Muscle layer of colon (tissue), 2 donors: Measurements from ENCODE around the gene DOK7.

Experiments used
- H3K27ac ChIP-seq: one replicate; pipeline ENCODE4 v1.7.0; 2013; ENCODE audit warnings: low read depth, mild to moderate bottlenecking, low read length, moderate library complexity
- H3K27me3 ChIP-seq, 2 donors: one replicate each; pipeline ENCODE4 v1.7.0; 2013; ENCODE audit warnings: low read length in 2 of 2, mild to moderate bottlenecking in 2 of 2; ENCODE audit not compliant: insufficient read depth in 2 of 2, control insufficient read depth in 1 of 2
- H3K36me3 ChIP-seq: one replicate; pipeline ENCODE4 v1.7.0; 2013; ENCODE audit warnings: mild to moderate bottlenecking, low read length; ENCODE audit not compliant: insufficient read depth
- H3K4me1 ChIP-seq: one replicate; pipeline ENCODE4 v1.7.0; 2013; ENCODE audit warnings: mild to moderate bottlenecking, low read length; ENCODE audit not compliant: insufficient read depth
- H3K4me3 ChIP-seq, 2 donors: one replicate each; pipeline ENCODE4 v1.7.0; 2013; ENCODE audit warnings: low read length in 2 of 2, low read depth in 1 of 2, mild to moderate bottlenecking in 1 of 2, moderate library complexity in 1 of 2
- H3K9ac ChIP-seq: one replicate; pipeline ENCODE4 v1.7.0; 2013; ENCODE audit warnings: low read length
- H3K9me3 ChIP-seq: one replicate; pipeline ENCODE4 v1.7.0; 2013; ENCODE audit warnings: mild to moderate bottlenecking, low read length
- donor health status: abdominal sarcoma.
- donor health status: Adenocarcinoma of cecum.

DOK7 gene

DNA sequence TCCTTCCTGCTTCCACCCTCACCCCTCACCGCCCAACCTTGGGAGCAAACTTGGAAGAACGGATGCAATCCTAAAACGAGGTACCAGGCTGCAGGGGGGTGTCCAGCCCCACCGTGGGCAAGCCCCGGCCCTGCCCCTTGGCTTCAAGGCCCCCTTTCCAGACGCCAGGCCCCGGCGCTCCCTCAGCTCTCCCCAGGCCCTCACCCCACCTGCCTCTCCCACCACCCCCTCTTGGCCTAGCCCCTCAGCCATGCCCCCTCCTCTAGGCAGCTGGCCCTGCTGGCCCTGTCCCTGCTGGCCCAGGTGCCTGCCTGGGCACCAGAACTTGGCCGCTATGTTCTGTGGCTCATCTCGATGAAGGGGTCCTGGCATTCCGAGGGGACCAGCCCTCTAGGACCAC, 35.3 kb downstream of the DOK7 start:
- H3K9me3 ChIP-seq, result no peaks in the 10 kb centered on the region
- no peaks in the 10 kb centered on the region for H3K4me1 ChIP-seq
- H3K4me3 ChIP-seq, result no peak overlapping the region
- peaks cover 0 to 33% of the 10 kb centered on the region in 2 donors for H3K27me3 ChIP-seq
- H3K36me3 ChIP-seq, result peaks cover under 1% of the 10 kb centered on the region
- H3K9ac ChIP-seq, result no peak overlapping the region
- H3K27ac ChIP-seq, result no peak overlapping the region

DNA sequence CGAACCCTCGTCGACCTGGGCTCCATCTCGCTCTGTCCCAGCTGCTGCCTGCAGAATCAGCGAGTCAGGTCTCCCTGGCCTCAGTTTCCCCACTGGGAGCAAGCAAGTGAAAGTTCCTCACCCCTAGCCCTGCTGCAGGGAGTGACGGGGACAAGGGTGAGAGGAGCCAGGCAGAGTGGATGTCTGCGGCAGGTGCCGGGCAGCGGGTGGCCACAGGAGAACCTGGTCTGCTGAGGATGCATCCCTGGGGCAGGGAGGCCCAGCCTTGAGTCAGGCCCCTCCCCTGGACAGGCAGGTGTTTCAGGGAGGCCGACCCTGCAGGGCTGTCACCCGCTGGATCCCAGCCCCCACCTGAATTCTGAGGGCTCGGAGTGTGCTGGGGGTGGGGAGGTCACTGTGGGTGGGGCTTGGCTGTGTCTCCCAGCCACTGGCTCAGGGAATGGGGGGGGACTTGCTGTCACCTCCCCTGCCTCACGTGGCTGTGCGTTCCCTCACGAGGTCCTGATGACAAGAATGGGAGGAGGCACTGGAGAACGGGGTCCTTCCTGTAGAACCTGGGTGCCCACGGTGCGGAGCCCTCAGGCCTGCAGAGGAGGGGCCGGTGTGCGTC, 35.9 kb downstream of the DOK7 start:
- Histone ChIP-seq H3K27ac (no peak overlapping the region), H3K27me3 (peaks cover 0 to 27% of the 10 kb centered on the region in 2 donors), H3K9ac (no peak overlapping the region), H3K4me3 (no peak overlapping the region), H3K9me3 (no peaks in the 10 kb centered on the region), H3K36me3 (peaks cover 6% of the 10 kb centered on the region), H3K4me1 (no peaks in the 10 kb centered on the region)

DNA sequence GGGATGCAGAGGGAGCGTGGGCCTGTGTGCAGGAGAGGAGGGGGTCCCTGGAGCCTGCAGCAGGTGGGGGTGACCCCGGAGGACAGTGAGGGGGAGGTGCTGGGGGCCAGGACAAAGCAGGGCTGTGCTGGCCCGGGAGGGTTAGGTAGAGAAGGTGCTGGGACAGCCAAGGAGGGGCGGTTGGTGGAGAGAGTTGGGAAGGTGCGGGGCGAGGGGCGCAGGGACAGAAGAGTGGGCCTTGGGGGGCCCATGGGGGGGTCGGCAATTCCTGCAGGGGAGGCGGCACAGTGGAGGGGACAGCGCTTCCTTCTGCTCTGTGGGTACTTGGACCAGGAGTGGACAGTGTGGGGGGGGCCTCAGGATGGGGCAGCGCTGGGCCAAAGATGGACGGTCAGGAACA, 36.6 kb downstream of the DOK7 start:
- peaks cover 0 to 20% of the 10 kb centered on the region in 2 donors for H3K27me3 ChIP-seq
- no peaks in the 10 kb centered on the region for H3K9me3 ChIP-seq
- H3K4me1 ChIP-seq, result no peaks in the 10 kb centered on the region
- H3K4me3 ChIP-seq, result no peak overlapping the region
- H3K9ac ChIP-seq, result no peak overlapping the region
- H3K36me3 ChIP-seq, result peaks cover 7% of the 10 kb centered on the region
- no peak overlapping the region for H3K27ac ChIP-seq

- H3K4me3 ChIP-seq, result no peak overlapping the region
- peaks cover 7% of the 10 kb centered on the region for H3K36me3 ChIP-seq
- H3K4me1 ChIP-seq, result no peaks in the 10 kb centered on the region
Measured at GRCh38 chr4:3500111-3500510, 37.0 kb downstream of the DOK7 start.

GRCh38 chr4:3500634-3501101, 37.6 kb downstream of the DOK7 start:
- Histone ChIP-seq H3K27me3 (peaks cover 0 to 11% of the 10 kb centered on the region in 2 donors), H3K36me3 (peaks cover 8% of the 10 kb centered on the region), H3K4me1 (no peaks in the 10 kb centered on the region), H3K4me3 (no peak overlapping the region), H3K9ac (no peak overlapping the region), H3K27ac (no peak overlapping the region), H3K9me3 (no peaks in the 10 kb centered on the region)

More at GRCh38 chr4:3500111-3500510, 37.0 kb downstream of the DOK7 start:
- Histone ChIP-seq H3K27me3 (peaks cover 0 to 16% of the 10 kb centered on the region in 2 donors), H3K27ac (no peak overlapping the region), H3K9ac (no peak overlapping the region), H3K9me3 (no peaks in the 10 kb centered on the region)

DNA sequence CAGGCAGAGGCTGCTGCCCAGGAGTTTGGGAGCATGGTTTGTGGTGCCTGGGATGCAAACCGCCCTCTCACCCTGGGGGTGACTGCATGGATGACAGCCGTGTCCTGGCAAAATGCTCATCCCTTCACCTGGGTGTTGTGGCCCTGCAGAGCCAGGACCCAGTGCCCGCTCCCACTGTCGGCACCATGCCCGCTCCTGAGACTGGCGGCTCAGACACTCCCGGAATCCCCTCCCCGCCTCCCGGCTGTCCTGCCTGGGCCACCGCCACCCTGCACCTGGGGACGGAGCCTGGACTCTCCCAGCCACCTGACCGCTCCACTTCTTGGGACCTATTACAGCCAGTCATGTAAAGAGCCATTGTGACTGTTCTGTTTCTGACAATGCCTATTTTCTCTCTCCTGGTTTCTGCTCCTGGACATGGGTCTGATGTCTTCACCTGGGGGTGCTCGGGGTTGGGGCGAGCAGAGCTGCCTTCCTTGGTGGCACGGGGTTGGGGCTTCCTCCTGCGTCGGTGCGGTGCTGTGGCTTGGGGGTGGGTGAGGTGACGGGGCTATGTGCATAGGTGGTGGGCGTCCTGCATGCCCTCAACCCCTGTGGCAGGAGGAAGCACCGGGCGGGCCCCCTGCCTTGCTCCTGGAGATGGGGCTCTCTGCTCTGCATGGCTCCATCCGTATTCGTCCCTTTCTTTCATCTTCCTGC, 38.2 kb downstream of the DOK7 start:
- H3K27me3 ChIP-seq, result peaks cover 0 to 5% of the 10 kb centered on the region in 2 donors
- no peak overlapping the region for H3K4me3 ChIP-seq
- no peaks in the 10 kb centered on the region for H3K4me1 ChIP-seq
- H3K9ac ChIP-seq, result no peak overlapping the region
- H3K27ac ChIP-seq, result no peak overlapping the region
- no peaks in the 10 kb centered on the region for H3K9me3 ChIP-seq
- peaks cover 12% of the 10 kb centered on the region for H3K36me3 ChIP-seq

- no peaks in the 10 kb centered on the region for H3K9me3 ChIP-seq
- no peak overlapping the region for H3K4me3 ChIP-seq
- no peaks in the 10 kb centered on the region for H3K27me3 ChIP-seq
- no peak overlapping the region for H3K27ac ChIP-seq
- H3K4me1 ChIP-seq, result no peaks in the 10 kb centered on the region
- peaks cover 16% of the 10 kb centered on the region for H3K36me3 ChIP-seq
- H3K9ac ChIP-seq, result no peak overlapping the region
Measured at GRCh38 chr4:3501825-3502425, 38.8 kb downstream of the DOK7 start.

DNA sequence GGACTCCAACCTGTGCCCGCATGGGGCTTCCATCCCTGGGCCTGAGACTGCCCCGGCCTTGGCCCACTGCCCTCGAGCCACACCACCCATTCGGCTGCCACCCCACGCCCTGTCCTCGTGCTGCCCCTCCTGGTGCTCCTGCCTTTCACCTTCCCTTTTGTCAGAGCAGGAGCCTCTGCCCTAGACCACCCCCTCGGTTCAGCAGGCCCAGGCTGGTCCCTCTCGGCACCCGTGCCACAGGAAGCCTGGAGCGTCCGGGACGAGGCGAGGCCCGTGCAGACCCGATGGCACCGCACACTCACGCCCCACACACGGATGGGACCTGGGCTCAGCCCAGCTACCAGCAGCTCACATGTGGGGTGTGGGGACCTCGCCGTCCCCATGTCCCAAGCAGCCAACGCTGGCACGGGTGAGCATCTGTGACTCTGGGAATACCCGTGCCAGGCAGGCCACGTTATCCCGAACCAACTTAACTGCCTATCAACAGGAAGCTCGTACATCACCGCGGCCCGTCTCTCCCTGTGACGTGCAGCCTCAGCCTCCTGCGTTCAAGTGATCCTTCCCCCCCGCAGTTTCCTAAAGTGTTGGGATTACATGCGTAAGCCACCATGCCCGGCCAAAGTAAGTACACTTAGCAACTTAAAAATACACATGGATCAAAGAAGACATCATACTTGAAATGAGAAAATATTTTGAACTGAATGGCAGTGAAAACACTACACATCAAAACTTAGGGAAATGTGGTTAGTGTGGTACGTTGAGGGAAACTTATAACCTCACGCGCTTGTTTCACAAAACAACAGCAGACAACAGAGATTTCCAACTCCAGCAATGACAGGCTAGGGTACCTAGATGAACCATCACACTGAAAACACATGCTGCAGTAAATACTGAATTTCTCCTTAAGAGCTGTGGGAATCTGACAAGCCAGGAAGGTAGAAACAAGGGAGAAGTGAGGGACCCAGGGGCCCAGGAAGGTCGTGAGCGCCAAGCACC, 40.1 kb downstream of the DOK7 start:
- Histone ChIP-seq H3K4me1 (no peaks in the 10 kb centered on the region), H3K9me3 (no peaks in the 10 kb centered on the region), H3K4me3 (no peak overlapping the region), H3K36me3 (peaks cover 21% of the 10 kb centered on the region), H3K9ac (no peak overlapping the region), H3K27ac (no peak overlapping the region), H3K27me3 (no peaks in the 10 kb centered on the region)

- Histone ChIP-seq H3K4me3 (no peak overlapping the region), H3K36me3 (peaks cover 30% of the 10 kb centered on the region), H3K27me3 (no peaks in the 10 kb centered on the region), H3K4me1 (no peaks in the 10 kb centered on the region), H3K27ac (no peak overlapping the region), H3K9me3 (no peaks in the 10 kb centered on the region), H3K9ac (no peak overlapping the region)
Measured at GRCh38 chr4:3505231-3505630, 42.1 kb downstream of the DOK7 start.

- H3K4me1 ChIP-seq, result no peaks in the 10 kb centered on the region
- H3K27me3 ChIP-seq, result no peaks in the 10 kb centered on the region
- H3K36me3 ChIP-seq, result peaks cover 39% of the 10 kb centered on the region
- H3K27ac ChIP-seq, result no peak overlapping the region
- H3K9me3 ChIP-seq, result no peaks in the 10 kb centered on the region
- H3K4me3 ChIP-seq, result no peak overlapping the region
- no peak overlapping the region for H3K9ac ChIP-seq
Measured at GRCh38 chr4:3508542-3508941, 45.4 kb downstream of the DOK7 start.

- Histone ChIP-seq H3K4me3 (no peak overlapping the region), H3K27ac (no peak overlapping the region), H3K9ac (no peak overlapping the region), H3K27me3 (no peaks in the 10 kb centered on the region), H3K36me3 (peaks cover 37% of the 10 kb centered on the region), H3K9me3 (no peaks in the 10 kb centered on the region), H3K4me1 (no peaks in the 10 kb centered on the region)
Measured at GRCh38 chr4:3510481-3510880, 47.4 kb downstream of the DOK7 start.
